ENCODE measurements around the gene LENEP. TPM values are rescaled to one million over a fixed set of nuclear protein-coding genes. Genes with fewer than 3 reads are reported as not detected.

LENEP gene
- total RNA-seq, 1 experiment from 2014 or later: 0.42 TPM

GRCh38 chr1:154988058-154988954 lies 5.1 kb upstream of the LENEP start:
- Histone ChIP-seq H3K9ac (ENCODE audit: low read length) (no peak overlapping the region), H4K20me1 (ENCODE audit: insufficient read depth) (no peaks in the 10 kb centered on the region), H3K27me3 (ENCODE audit: insufficient read depth, low read length) (no peaks in the 10 kb centered on the region), H3K79me2 (ENCODE audit: insufficient read depth, low read length) (peaks cover 64% of the 10 kb centered on the region), H3K27ac (ENCODE audit: low read depth, low read length) (no peak overlapping the region), H3K9me2 (ENCODE audit: insufficient read depth) (no peaks in the 10 kb centered on the region), H3K4me3 (replicated peaks in 1 of 2; ENCODE audit: low read depth in 1 of 2, low read length in 2 of 2) (no peak overlapping the region), H2AFZ (ENCODE audit: low read depth, low read length, poor library complexity, severe bottlenecking) (no peak overlapping the region), H3K9me3 (ENCODE audit: control insufficient read depth in 1 of 2, insufficient read depth in 1 of 2, low read depth in 1 of 2, low read length in 2 of 2) (no peaks in the 10 kb centered on the region), H3K4me2 (ENCODE audit: low read length) (no peak overlapping the region), H3K36me3 (ENCODE audit: control insufficient read depth in 1 of 2, insufficient read depth in 2 of 2, low read length in 2 of 2) (peaks cover 12 to 25% of the 10 kb centered on the region in 2 experiments; a peak in 3 of 4 replicates), H3K4me1 (ENCODE audit: control insufficient read depth in 1 of 2, insufficient read depth in 2 of 2, low read length in 2 of 2) (peaks cover 4 to 20% of the 10 kb centered on the region in 2 experiments; a peak in 3 of 4 replicates)
- CTCF ChIA-PET: interaction anchor here (1.7 kb wide), 1 partner anchor 11 kb away, joined by 9 read pairs; no protein-coding TSS in a partner anchor
- DNase-seq (ENCODE audit: low read depth, low spot score) (no peak), ATAC-seq (no peak)
- intact Hi-C loops (cut with micrococcal nuclease): no loop called here
- POLR2A ChIA-PET: interaction anchor here (0.6 to 1.8 kb wide), 4 partner anchors 10 to 16 kb away, joined by 3 to 6 read pairs (median 4); partner anchors contain the start of gene CKS1B
- BruUV-seq (replicated peaks): no TSS peak
- RAD21 ChIA-PET (ENCODE audit: low non-redundant PET in 1 of 2, low total read pairs in 2 of 2, uncharacterized antibody in 2 of 2, unreplicated experiment in 2 of 2): no interaction called here
- 0 out of 6 replicates have a peak, but pooled peaks of 2 of the 3 experiments have one; percentile 5 to 7 for TF ChIP-seq CTCF (IDR thresholded peaks at IDR 0.05 in 2 of 3, conservative IDR thresholded peaks at IDR 0.05 in 1 of 3; ENCODE audit: borderline replicate concordance in 1 of 3, insufficient read depth in 1 of 3, low read depth in 2 of 3, low read length in 2 of 3)
- TF ChIP-seq CBX3 (IDR thresholded peaks at IDR 0.05; ENCODE audit: low read depth): no peak

DNA sequence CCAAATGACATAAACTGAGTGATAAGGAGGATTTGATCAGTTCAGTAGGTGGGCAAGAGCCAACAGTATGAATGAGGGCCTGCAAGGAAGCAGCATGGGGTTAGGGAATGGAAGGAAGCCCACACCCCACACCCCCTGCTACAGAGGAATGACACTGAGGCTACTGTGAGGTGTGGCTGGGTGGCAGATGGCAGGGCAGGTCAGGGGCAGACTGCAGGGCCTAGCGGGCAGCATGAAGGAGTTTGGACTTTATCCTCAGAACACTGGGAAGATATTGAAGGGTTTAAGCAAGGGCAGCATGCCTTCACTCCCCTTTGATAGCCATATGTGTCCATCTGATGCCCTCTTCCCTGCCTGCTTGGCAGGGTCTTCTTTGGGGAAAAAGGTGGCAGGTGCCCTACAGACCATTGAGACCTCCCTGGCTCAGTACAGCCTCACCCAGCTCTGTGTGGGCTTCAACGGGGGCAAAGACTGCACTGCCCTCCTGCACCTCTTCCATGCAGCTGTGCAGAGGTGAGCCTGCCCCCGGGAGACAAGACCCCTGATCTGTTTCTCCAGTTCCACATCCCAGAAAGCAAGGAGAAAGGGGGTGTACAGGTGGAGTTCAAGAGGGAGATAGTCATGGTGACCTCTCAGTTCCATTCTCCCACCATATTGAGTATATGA lies 4.1 kb upstream of the LENEP start:
- Histone ChIP-seq H3K27ac (ENCODE audit: low read depth, low read length) (no peak overlapping the region), H3K4me2 (ENCODE audit: low read length) (no peak overlapping the region), H3K27me3 (ENCODE audit: insufficient read depth, low read length) (no peaks in the 10 kb centered on the region), H4K20me1 (ENCODE audit: insufficient read depth) (no peaks in the 10 kb centered on the region), H3K4me1 (ENCODE audit: control insufficient read depth in 1 of 2, insufficient read depth in 2 of 2, low read length in 2 of 2) (peaks cover 8 to 25% of the 10 kb centered on the region in 2 experiments; a peak in 3 of 4 replicates), H3K36me3 (ENCODE audit: control insufficient read depth in 1 of 2, insufficient read depth in 2 of 2, low read length in 2 of 2) (peaks cover 12 to 25% of the 10 kb centered on the region in 2 experiments; a peak in 3 of 4 replicates), H2AFZ (ENCODE audit: low read depth, low read length, poor library complexity, severe bottlenecking) (no peak overlapping the region), H3K9ac (ENCODE audit: low read length) (no peak overlapping the region), H3K4me3 (replicated peaks in 1 of 2; ENCODE audit: low read depth in 1 of 2, low read length in 2 of 2) (no peak overlapping the region), H3K9me2 (ENCODE audit: insufficient read depth) (no peaks in the 10 kb centered on the region), H3K9me3 (ENCODE audit: control insufficient read depth in 1 of 2, insufficient read depth in 1 of 2, low read depth in 1 of 2, low read length in 2 of 2) (no peaks in the 10 kb centered on the region), H3K79me2 (ENCODE audit: insufficient read depth, low read length) (peaks cover 53% of the 10 kb centered on the region)
- RAD21 ChIA-PET (ENCODE audit: low non-redundant PET in 1 of 2, low total read pairs in 2 of 2, uncharacterized antibody in 2 of 2, unreplicated experiment in 2 of 2): no interaction called here
- POLR2A ChIA-PET: interaction anchor here (1.8 kb wide), 1 partner anchor 17 kb away, joined by 6 read pairs; no protein-coding TSS in a partner anchor
- TF ChIP-seq SP1 (IDR thresholded peaks at IDR 0.05; ENCODE audit: low read depth): no peak
- no peak for TF ChIP-seq EZH2 (IDR thresholded peaks at IDR 0.05)
- no peak for TF ChIP-seq SRF (IDR thresholded peaks at IDR 0.05; ENCODE audit: low read depth)
- TF ChIP-seq CEBPB (IDR thresholded peaks at IDR 0.05; ENCODE audit: low read depth): no peak
- TF ChIP-seq EGR1 (IDR thresholded peaks at IDR 0.05; ENCODE audit: low read depth): no peak
- no peak for TF ChIP-seq ZNF274 (IDR thresholded peaks at IDR 0.05; ENCODE audit: low read depth, low read length)
- no peak for TF ChIP-seq MAX (IDR thresholded peaks at IDR 0.05)
- intact Hi-C loops (cut with micrococcal nuclease): no loop called here
- no TSS peak for BruUV-seq (replicated peaks)
- CTCF ChIA-PET: interaction anchor here (1.1 kb wide), 1 partner anchor 10 kb away, joined by 3 read pairs; no protein-coding TSS in a partner anchor
- no peak for ATAC-seq
- no peak for DNase-seq (ENCODE audit: low read depth, low spot score)

All from HCT116 (cell line).